ENCODE results near the gene TBC1D3C.
A peak's percentile ranks its signal among the peaks of the same experiment; 100 is the strongest.
"Not testable (repeated sequence)": the region's sequence is repeated elsewhere in the genome, so short reads cannot be mapped to it uniquely, and the experiment has no call there.

Gene TBC1D3C

GRCh38 chr17:38068534-38068933, at the start of gene TBC1D3C:
Gene TBC1D3C, minus strand, starts transcription at chr17:38068634. Its CDS starts 1,568 bp downstream, at chr17:38067066.
- ATAC-seq, DNase-seq: not testable (repeated sequence)

- ATAC-seq, DNase-seq: not testable (repeated sequence)
These were observed 30.8 kb upstream of the TBC1D3C start for GRCh38 chr17:38099262-38099661.

GRCh38 chr17:38094059-38094694, 25.7 kb upstream of the TBC1D3C start:
- ATAC-seq, DNase-seq: not testable (repeated sequence)

- not testable (repeated sequence) for ATAC-seq, DNase-seq
These were observed 19.7 kb upstream of the TBC1D3C start for GRCh38 chr17:38088120-38088519.

- ATAC-seq, result peak; percentile 79
- not testable (repeated sequence) for DNase-seq
These were observed 18.9 kb upstream of the TBC1D3C start for GRCh38 chr17:38087344-38087743.
